ENCODE data around the gene FCRL5. TPM values are rescaled to one million over a fixed set of nuclear protein-coding genes. Genes with fewer than 3 reads are reported as not detected.

FCRL5 gene
- total RNA-seq, 1 donor from 2014 or later, result not detected

GRCh38 chr1:157499521-157499920, 52.8 kb downstream of the FCRL5 start:
- no peaks in the 10 kb centered on the region for H3K36me3 ChIP-seq
- Mint-ChIP-seq H3K36me3 (no peaks in the 10 kb centered on the region), H3K4me1 (no peaks in the 10 kb centered on the region), H3K9me3 (no peaks in the 10 kb centered on the region), H3K4me3 (no peak overlapping the region), H3K27ac (no peak overlapping the region), H3K27me3 (ENCODE audit: insufficient read depth, low read depth) (no peaks in the 10 kb centered on the region)
- H3K9ac ChIP-seq, result no peak overlapping the region
- no peaks in the 10 kb centered on the region for H4K20me1 ChIP-seq (ENCODE audit: low read depth)
- H3K9me3 ChIP-seq (ENCODE audit: low read depth), result no peaks in the 10 kb centered on the region
- no peak overlapping the region for H3K27ac ChIP-seq
- TF ChIP-seq CTCF (IDR thresholded peaks at IDR 0.05) (no peak), EZH2phosphoT487 (IDR thresholded peaks at IDR 0.05) (no peak), EZH2 (IDR thresholded peaks at IDR 0.05) (no peak)
- no peak overlapping the region for H2AFZ ChIP-seq (replicated peaks)
- no peak overlapping the region for H3K4me2 ChIP-seq
- no peaks in the 10 kb centered on the region for H3K27me3 ChIP-seq
- no peaks in the 10 kb centered on the region for H3K4me1 ChIP-seq
- H3K79me2 ChIP-seq (ENCODE audit: low read depth), result no peaks in the 10 kb centered on the region
- H3K4me3 ChIP-seq, result no peak overlapping the region
- no peak for DNase-seq (ENCODE audit: low spot score)
- no peaks in the 10 kb centered on the region for H3F3A ChIP-seq (ENCODE audit: low read depth)

GRCh38 chr1:157498736-157499090, 53.6 kb downstream of the FCRL5 start:
- Histone ChIP-seq H3K27me3 (no peaks in the 10 kb centered on the region), H3K36me3 (no peaks in the 10 kb centered on the region), H3K9me3 (ENCODE audit: low read depth) (no peaks in the 10 kb centered on the region), H3K27ac (no peak overlapping the region), H2AFZ (replicated peaks) (no peak overlapping the region), H3K79me2 (ENCODE audit: low read depth) (no peaks in the 10 kb centered on the region), H3F3A (ENCODE audit: low read depth) (no peaks in the 10 kb centered on the region), H3K4me1 (no peaks in the 10 kb centered on the region), H4K20me1 (ENCODE audit: low read depth) (no peaks in the 10 kb centered on the region), H3K4me2 (no peak overlapping the region), H3K9ac (no peak overlapping the region), H3K4me3 (no peak overlapping the region)
- Mint-ChIP-seq H3K4me3 (no peak overlapping the region), H3K36me3 (no peaks in the 10 kb centered on the region), H3K27me3 (ENCODE audit: insufficient read depth, low read depth) (no peaks in the 10 kb centered on the region), H3K9me3 (no peaks in the 10 kb centered on the region), H3K4me1 (no peaks in the 10 kb centered on the region), H3K27ac (no peak overlapping the region)
- TF ChIP-seq EZH2phosphoT487 (IDR thresholded peaks at IDR 0.05) (no peak), CTCF (IDR thresholded peaks at IDR 0.05) (no peak), EZH2 (IDR thresholded peaks at IDR 0.05) (no peak)
- DNase-seq (ENCODE audit: low spot score), result no peak

- H3K27ac ChIP-seq, result no peak overlapping the region
- Mint-ChIP-seq H3K27ac (no peak overlapping the region), H3K36me3 (no peaks in the 10 kb centered on the region), H3K4me1 (no peaks in the 10 kb centered on the region), H3K27me3 (ENCODE audit: insufficient read depth, low read depth) (no peaks in the 10 kb centered on the region), H3K4me3 (no peak overlapping the region), H3K9me3 (no peaks in the 10 kb centered on the region)
- H3F3A ChIP-seq (ENCODE audit: low read depth), result no peaks in the 10 kb centered on the region
- H3K27me3 ChIP-seq, result no peaks in the 10 kb centered on the region
- H3K4me3 ChIP-seq, result no peak overlapping the region
- no peak overlapping the region for H3K9ac ChIP-seq
- DNase-seq (ENCODE audit: low spot score), result no peak
- H3K4me2 ChIP-seq, result no peak overlapping the region
- TF ChIP-seq CTCF (IDR thresholded peaks at IDR 0.05) (no peak), EZH2 (IDR thresholded peaks at IDR 0.05) (no peak), EZH2phosphoT487 (IDR thresholded peaks at IDR 0.05) (no peak)
- no peaks in the 10 kb centered on the region for H3K4me1 ChIP-seq
- H4K20me1 ChIP-seq (ENCODE audit: low read depth), result no peaks in the 10 kb centered on the region
- no peaks in the 10 kb centered on the region for H3K36me3 ChIP-seq
- H2AFZ ChIP-seq (replicated peaks), result no peak overlapping the region
- no peaks in the 10 kb centered on the region for H3K9me3 ChIP-seq (ENCODE audit: low read depth)
- no peaks in the 10 kb centered on the region for H3K79me2 ChIP-seq (ENCODE audit: low read depth)
Observed at GRCh38 chr1:157497987-157498735, 54.2 kb downstream of the FCRL5 start.
